OCI-LY1 (cell line): ENCODE measurements around the gene NLRP6.
"Not testable (repeated sequence)": the region's sequence is repeated elsewhere in the genome, so short reads cannot be mapped to it uniquely, and the experiment has no call there.

ENCODE experiments used
- EZH2 ChIP-seq: fragments of 200-600 bp; sonication (generic), shearing (Covaris generic); IDR thresholded peaks from 2 replicates; pipeline ENCODE4 v1.8.0; 2017; ENCODE audit warnings: borderline replicate concordance, mixed run types, mild to moderate bottlenecking, antibody characterized with exemption, low read length, moderate library complexity, mixed read lengths
- TF ChIP-seq, protein P1 (sequence below): fragments of 200-600 bp; sonication (generic), shearing (Covaris generic); IDR thresholded peaks from 2 replicates; pipeline ENCODE4 v1.5.1; 2017; ENCODE audit warnings: mild to moderate bottlenecking, antibody characterized with exemption, low read length, moderate library complexity, mixed read lengths

DNA sequence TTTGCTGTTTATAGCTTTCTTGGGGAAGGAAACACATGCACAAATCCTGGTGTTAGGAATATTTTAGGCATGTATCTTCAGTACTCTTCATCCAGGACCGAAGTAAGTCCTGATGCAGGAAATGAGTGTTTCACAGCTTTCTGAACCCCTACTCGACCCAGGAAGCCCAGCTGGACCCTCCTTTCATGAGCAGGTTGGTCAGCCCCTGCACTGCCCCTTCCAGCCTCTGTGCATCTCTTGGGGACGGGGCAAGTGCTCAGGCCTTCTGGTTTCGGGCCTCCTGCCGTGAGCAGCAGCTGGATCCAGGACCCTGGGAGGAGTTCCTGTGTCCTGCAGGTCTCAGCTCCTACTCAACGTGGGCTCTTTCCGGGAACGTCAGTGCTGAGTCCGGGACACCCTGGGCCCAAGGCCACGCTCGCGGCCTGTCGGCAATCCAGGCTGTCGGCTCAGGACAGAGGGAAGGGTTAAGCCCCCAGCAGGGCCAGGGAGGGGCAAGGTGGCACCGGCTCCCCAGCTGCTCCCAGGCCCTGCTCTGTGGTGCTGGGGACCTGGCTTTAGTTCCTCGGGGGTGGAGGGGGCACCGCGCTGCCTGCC is 31.9 kb downstream of the NLRP6 start:
- TF ChIP-seq, protein P1, sequence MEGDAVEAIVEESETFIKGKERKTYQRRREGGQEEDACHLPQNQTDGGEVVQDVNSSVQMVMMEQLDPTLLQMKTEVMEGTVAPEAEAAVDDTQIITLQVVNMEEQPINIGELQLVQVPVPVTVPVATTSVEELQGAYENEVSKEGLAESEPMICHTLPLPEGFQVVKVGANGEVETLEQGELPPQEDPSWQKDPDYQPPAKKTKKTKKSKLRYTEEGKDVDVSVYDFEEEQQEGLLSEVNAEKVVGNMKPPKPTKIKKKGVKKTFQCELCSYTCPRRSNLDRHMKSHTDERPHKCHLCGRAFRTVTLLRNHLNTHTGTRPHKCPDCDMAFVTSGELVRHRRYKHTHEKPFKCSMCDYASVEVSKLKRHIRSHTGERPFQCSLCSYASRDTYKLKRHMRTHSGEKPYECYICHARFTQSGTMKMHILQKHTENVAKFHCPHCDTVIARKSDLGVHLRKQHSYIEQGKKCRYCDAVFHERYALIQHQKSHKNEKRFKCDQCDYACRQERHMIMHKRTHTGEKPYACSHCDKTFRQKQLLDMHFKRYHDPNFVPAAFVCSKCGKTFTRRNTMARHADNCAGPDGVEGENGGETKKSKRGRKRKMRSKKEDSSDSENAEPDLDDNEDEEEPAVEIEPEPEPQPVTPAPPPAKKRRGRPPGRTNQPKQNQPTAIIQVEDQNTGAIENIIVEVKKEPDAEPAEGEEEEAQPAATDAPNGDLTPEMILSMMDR = not testable (repeated sequence)
- TF ChIP-seq EZH2 = not testable (repeated sequence)
